ENCODE results near the gene TM9SF2.

Gene TM9SF2

DNA sequence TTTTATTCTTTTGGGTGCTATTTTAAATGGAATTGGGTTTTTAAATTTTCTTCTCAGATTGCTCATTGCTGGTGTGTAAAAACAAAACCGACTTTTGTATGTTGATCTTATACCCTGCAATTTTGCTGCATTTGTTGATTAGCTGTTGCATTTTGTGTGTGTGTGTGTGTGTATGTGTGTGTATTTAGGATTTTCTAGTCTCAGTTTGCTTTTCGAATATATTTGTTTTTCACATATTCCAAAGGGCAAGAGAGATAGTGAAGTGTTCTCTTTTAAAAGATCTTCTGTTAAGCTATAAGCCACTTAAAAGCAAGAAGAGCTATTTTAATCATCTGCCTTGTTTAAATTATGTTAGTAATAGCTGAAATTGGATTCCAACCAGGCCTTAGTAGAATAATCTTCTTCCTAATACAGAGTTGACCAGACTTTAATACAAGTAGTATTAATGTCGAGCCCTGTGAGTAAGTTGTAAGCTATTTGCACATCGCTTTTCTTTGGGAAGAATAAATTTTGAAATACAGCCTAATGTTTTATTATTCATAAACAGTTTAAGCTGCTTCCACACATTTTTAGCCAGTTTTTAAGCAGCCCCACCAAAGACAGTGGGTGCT, 57.4 kb downstream of the TM9SF2 start:
- H3K9ac ChIP-seq (ENCODE audit: low read length): no peak overlapping the region
- no peak overlapping the region for H3K4me3 ChIP-seq (ENCODE audit: insufficient read depth, low read length, poor library complexity, severe bottlenecking)
- H3K4me2 ChIP-seq (ENCODE audit: low read depth, low read length, poor library complexity, severe bottlenecking): no peak overlapping the region
- TF ChIP-seq CTCF (IDR thresholded peaks at IDR 0.05; ENCODE audit: insufficient read depth, low read length, poor library complexity, severe bottlenecking): no peak
- no peak for TF ChIP-seq EZH2phosphoT487 (conservative IDR thresholded peaks at IDR 0.05; ENCODE audit: low read length)
- H3K27me3 ChIP-seq (ENCODE audit: low read length): no peaks in the 10 kb centered on the region
- H3K36me3 ChIP-seq (ENCODE audit: low read length): peaks cover 23% of the 10 kb centered on the region; the same call in 1 of the 2 replicates
- no peaks in the 10 kb centered on the region for H3F3A ChIP-seq (ENCODE audit: insufficient read depth)
- H3K27ac ChIP-seq (ENCODE audit: low read depth, low read length): no peak overlapping the region
- no peaks in the 10 kb centered on the region for H3K79me2 ChIP-seq (ENCODE audit: insufficient read depth, low read length)
- no peaks in the 10 kb centered on the region for H4K20me1 ChIP-seq (ENCODE audit: low read depth, low read length)
- no peaks in the 10 kb centered on the region for H3K9me3 ChIP-seq (ENCODE audit: insufficient read depth, low read length)
- no peaks in the 10 kb centered on the region for H3K9me2 ChIP-seq (replicated peaks; ENCODE audit: insufficient read depth, low read length)
- H2AFZ ChIP-seq (ENCODE audit: low read depth, low read length, severe bottlenecking): no peak overlapping the region

- peaks cover 20% of the 10 kb centered on the region; the same call in 1 of the 2 replicates for H3K36me3 ChIP-seq (ENCODE audit: low read length)
- no peak overlapping the region for H3K9ac ChIP-seq (ENCODE audit: low read length)
- H4K20me1 ChIP-seq (ENCODE audit: low read depth, low read length): no peaks in the 10 kb centered on the region
- H3K27me3 ChIP-seq (ENCODE audit: low read length): no peaks in the 10 kb centered on the region
- no peaks in the 10 kb centered on the region for H3K9me2 ChIP-seq (replicated peaks; ENCODE audit: insufficient read depth, low read length)
- H3F3A ChIP-seq (ENCODE audit: insufficient read depth): no peaks in the 10 kb centered on the region
- no peak overlapping the region for H2AFZ ChIP-seq (ENCODE audit: low read depth, low read length, severe bottlenecking)
- no peaks in the 10 kb centered on the region for H3K79me2 ChIP-seq (ENCODE audit: insufficient read depth, low read length)
- TF ChIP-seq EZH2phosphoT487 (conservative IDR thresholded peaks at IDR 0.05; ENCODE audit: low read length): no peak
- no peak for TF ChIP-seq CTCF (IDR thresholded peaks at IDR 0.05; ENCODE audit: insufficient read depth, low read length, poor library complexity, severe bottlenecking)
- H3K27ac ChIP-seq (ENCODE audit: low read depth, low read length): no peak overlapping the region
- no peak overlapping the region for H3K4me2 ChIP-seq (ENCODE audit: low read depth, low read length, poor library complexity, severe bottlenecking)
- H3K4me3 ChIP-seq (ENCODE audit: insufficient read depth, low read length, poor library complexity, severe bottlenecking): no peak overlapping the region
- no peaks in the 10 kb centered on the region for H3K9me3 ChIP-seq (ENCODE audit: insufficient read depth, low read length)
Measured at GRCh38 chr13:99559560-99559959, 58.3 kb downstream of the TM9SF2 start.

DNA sequence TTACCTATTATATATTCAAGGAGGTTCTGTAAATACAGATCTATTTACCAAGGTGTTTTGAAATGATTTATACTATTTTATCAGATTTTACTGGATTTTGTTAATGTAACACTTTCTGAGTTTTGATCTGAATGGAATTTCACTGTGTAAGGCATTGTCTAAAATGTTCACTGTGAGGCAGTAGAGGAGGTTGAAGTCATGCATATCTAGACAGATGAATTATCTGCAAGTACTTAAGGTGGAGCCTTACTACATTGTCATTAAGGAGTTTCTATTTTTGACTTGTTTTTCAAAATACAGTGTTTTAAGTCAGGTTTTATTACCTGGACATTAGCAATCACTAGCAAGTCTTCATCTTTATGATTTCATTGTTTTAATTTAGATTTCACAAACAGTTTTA, 62.1 kb downstream of the TM9SF2 start:
- Histone ChIP-seq H2AFZ (ENCODE audit: low read depth, low read length, severe bottlenecking) (no peak overlapping the region), H4K20me1 (ENCODE audit: low read depth, low read length) (no peaks in the 10 kb centered on the region), H3K27ac (ENCODE audit: low read depth, low read length) (no peak overlapping the region), H3K36me3 (ENCODE audit: low read length) (peaks cover 9% of the 10 kb centered on the region; the same call in 1 of the 2 replicates), H3K9me2 (replicated peaks; ENCODE audit: insufficient read depth, low read length) (no peaks in the 10 kb centered on the region), H3F3A (ENCODE audit: insufficient read depth) (no peaks in the 10 kb centered on the region), H3K9me3 (ENCODE audit: insufficient read depth, low read length) (0 out of 2 replicates have a peak, but pooled peaks cover 4% of the 10 kb centered on the region), H3K27me3 (ENCODE audit: low read length) (no peaks in the 10 kb centered on the region), H3K9ac (ENCODE audit: low read length) (no peak overlapping the region), H3K4me3 (ENCODE audit: insufficient read depth, low read length, poor library complexity, severe bottlenecking) (no peak overlapping the region), H3K4me2 (ENCODE audit: low read depth, low read length, poor library complexity, severe bottlenecking) (no peak overlapping the region), H3K79me2 (ENCODE audit: insufficient read depth, low read length) (no peaks in the 10 kb centered on the region)
- TF ChIP-seq EZH2phosphoT487 (conservative IDR thresholded peaks at IDR 0.05; ENCODE audit: low read length) (no peak), CTCF (IDR thresholded peaks at IDR 0.05; ENCODE audit: insufficient read depth, low read length, poor library complexity, severe bottlenecking) (no peak)
